ENCODE results near the gene FAM78A.
"Not testable (repeated sequence)": the region's sequence is repeated elsewhere in the genome, so short reads cannot be mapped to it uniquely, and the experiment has no call there.

Gene FAM78A

DNA sequence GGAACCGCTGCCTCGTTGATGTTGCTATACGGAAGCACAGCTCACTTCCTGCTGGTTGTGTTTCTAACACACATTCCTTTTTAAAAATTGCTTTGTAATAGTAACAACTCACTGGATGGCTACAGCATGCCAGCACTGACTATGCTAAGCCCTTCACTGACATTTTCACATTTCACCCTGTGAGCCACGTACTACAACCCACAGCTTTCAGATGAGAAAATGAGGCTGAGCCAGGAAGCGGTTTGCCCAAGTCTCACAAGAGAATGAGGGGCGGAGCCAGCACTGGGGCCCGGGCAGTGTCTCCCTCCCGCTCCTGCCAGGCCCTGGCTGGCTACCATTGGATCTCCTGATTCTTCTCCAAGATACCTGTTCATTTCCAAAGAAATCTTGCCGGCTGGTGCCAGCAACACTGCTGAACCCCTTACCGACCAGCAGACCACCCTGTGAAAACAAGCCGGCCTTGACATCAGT lies 38.3 kb downstream of the FAM78A start:
- peak; percentile 84 for DNase-seq (ENCODE audit: low spot score)

DNA sequence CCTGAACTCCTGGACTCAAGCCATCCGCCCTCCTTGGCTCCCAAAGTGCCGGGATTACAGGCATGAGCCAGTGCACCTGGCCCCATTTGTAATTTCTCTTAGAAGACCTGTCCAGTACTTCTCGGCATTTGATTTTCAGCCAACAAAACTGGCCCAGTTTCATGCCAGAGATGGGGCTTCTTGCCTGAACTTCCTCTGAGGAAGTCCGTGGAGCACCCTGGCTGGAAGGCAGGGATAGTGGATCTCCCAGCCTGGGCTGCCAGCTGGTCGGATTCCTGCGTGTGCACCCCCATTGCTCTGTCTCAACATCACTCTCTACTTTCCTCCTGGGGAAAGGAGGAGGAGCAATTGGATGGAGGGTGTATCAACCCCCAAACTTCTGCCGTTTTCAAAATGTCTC lies 39.0 kb downstream of the FAM78A start:
- no peak for DNase-seq (ENCODE audit: low spot score)

DNA sequence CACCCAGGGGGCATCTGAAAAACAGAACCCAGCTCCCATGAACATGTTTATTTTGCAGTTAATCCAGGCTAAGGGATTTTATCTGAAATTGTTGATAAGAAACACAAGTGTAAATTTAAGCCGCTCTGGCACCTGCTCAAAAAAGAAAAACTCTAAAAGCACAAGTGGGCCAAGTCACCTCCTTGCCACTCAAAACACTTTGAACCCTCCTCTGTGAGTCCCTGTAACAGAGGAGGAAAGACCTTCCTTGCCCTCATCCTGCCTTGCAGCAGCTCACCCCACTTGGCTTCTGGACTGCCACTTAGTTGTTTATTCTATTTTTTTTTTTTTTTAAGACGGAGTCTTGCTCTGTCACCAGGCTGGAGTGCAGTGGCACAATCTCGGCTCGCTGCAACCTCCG lies 39.5 kb downstream of the FAM78A start:
- no peak for DNase-seq (ENCODE audit: low spot score)

DNA sequence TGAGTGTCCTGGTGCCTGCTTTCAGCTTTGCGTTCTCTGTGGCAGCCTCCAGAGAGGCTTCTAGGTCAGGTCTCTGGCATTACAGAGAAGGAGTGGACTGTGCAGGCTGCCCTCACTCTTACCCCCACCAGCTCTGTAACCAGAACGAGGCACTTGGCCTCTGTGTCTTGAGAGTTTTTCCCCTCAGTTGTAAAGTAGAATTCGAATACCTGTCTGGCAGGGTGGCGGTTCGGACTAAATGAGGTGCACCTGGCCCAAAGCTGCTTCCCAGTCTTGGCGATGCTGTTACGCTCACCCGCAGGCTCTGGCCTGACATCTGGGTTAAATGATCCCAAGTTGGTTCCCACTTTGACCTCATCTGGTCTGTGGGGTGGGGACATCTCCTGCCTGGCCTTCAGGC lies 40.1 kb downstream of the FAM78A start:
- DNase-seq (ENCODE audit: low spot score), result no peak

DNA sequence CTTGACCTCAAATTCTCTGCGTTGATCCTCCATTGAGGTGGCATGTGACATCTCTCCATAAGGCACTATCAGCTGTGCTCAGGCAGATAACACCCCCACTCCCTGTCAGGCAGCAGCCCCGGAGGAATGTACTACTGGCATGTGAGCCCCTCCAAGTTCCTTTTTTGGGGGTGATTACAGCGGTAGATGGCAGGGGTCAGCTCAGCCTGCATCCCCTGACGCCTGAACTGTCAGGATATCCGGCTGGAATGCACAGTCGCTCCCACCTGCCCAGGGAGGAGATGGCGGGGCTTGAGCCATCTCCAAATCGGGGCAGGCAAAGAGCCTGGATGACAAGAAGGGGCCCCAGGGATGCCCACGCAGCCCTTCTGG lies 40.8 kb downstream of the FAM78A start:
- no peak for DNase-seq (ENCODE audit: low spot score)

- DNase-seq (ENCODE audit: low spot score), result no peak
Observed at GRCh38 chr9:131234799-131235479, 41.4 kb downstream of the FAM78A start.

DNA sequence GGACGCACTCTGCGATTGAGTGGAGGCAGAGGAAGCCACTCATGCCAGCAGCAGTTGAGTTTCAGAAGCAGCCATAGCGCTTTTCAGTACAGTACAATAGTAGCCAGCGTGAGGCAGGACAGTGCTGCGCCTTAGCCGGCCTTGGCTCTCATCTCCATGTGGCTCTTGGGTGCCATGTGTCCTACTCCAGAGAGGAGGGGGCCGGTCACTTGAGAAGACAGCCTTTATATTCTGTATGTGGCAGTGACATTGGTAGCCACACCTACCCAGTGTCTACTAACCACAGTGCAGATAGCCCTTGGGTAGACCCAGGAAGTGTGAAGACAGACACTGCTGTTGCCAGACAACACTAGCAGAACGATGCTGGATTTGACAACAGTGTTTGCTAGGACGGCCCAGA lies 42.3 kb downstream of the FAM78A start:
- no peak for DNase-seq (ENCODE audit: low spot score)

DNA sequence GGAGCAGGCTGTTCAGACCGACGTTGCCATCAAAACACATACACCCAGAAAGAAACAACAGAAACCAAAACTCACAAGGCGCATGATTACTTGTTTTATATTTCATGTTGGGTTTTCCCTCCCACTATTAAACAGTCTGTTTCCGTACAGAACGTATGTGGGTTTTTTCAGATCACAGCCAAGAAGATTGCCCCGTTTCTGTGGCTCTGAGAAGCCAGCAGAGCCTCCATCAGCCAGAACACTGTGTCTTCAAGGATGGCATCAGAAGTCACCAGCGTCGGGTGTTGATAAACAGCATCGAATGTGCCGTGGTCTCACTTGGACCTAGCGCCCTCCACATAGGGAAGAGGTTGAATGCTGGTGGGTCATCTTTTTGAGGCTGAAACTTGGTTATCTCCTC lies 42.8 kb downstream of the FAM78A start:
- no peak for DNase-seq (ENCODE audit: low spot score)

DNA sequence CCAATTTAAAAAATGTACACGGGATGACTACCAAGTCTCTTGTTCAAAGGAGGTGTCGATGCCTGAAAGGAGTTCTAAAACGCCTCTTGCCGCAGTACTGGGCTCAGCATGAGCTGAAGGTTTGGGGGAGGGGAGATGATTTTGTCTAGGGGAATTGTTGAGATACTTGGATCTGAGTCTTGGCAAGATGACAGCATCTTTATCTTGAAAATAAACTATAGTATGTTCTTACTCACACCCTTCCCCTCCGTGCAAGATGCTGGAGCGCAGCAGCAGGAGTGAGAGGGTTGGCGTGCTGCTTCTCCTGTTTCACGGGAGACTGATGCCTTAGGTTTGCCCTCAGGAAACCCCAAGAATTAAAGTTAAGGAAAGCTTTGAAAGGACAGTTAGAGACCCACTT lies 47.3 kb downstream of the FAM78A start:
- no peak for DNase-seq (ENCODE audit: low spot score)

- DNase-seq (ENCODE audit: low spot score), result no peak
Observed at GRCh38 chr9:131227959-131228460, 48.3 kb downstream of the FAM78A start.

GRCh38 chr9:131227112-131227958 lies 49.0 kb downstream of the FAM78A start:
- DNase-seq (ENCODE audit: low spot score), result no peak

- no peak for DNase-seq (ENCODE audit: low spot score)
Observed at GRCh38 chr9:131226226-131226625, 50.1 kb downstream of the FAM78A start.

DNA sequence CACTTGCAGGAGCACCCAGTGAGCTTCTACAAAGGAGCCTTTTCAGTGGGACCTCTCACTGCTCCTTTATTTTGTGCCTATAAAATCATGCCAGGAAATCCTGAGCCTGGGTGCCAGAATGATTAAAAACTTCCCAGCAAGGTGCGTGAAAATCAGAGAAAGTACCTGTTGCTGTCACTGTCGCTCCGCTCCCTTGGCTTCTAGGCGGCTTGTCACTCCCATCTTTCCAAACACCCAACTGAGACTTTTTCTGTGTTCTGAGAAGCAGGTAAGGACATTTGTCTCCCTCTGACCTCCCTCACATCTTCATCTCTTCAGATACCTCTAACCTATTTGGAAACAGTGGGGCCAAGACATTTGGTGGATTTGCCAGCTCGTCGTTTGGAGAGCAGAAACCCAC lies 53.9 kb downstream of the FAM78A start:
- no peak for DNase-seq (ENCODE audit: low spot score)

GRCh38 chr9:131220485-131220884 lies 55.8 kb downstream of the FAM78A start:
- DNase-seq (ENCODE audit: low spot score), result no peak

- no peak for DNase-seq (ENCODE audit: low spot score)
Observed at GRCh38 chr9:131218370-131218769, 57.9 kb downstream of the FAM78A start.

DNA sequence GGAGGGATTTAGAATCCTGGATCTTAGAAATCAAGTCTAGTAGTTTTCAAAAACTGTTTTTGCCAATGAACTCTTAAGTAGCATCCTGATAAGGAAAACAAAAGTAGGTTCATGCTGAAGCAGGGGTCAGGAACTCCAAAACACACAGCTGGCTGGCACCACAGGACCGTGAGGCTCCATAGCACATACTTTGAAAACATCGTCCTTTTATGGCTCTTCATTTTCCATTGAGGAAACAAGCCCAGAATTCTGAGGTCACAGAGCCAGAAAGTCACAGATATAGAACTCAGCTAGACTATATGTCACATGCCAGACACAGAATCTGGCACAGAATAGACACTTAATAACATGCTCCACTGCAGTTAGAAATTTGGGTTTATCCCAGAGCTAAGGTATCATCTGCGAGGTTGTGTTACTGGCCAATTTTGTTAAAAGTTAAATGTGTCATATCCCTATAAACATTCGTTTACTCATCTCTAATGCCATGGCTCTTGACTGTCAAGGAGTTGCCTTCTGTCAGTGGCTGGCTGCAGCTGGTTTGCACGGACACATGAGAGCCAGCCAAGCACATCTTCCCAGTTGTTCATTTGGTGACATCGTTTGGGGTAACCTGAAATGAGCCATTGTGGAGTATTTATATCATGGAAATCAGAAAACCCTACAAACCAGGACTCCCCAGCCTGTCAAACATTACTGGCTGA lies 58.8 kb downstream of the FAM78A start:
- no peak for DNase-seq (ENCODE audit: low spot score)

GRCh38 chr9:131216806-131217205 lies 59.5 kb downstream of the FAM78A start:
- DNase-seq (ENCODE audit: low spot score), result peak; percentile 61

DNA sequence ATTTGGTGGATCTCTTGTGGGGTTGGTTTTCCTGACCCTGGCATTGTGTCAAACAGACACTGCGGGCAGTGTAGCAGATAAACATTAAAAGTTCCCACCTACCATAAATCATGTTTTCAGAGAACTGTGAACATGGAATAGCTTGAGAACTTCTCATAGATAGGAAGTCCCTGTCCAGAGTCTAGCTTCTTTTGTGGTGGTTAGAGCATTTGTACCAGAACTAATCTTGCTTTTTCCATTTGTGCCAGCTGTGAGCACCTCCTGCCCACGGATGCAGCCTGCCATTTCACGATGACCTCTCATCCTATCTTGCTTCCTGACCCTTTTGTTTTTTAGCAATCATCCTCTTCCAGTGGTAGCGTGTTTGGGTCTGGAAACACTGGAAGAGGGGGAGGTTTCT lies 61.4 kb downstream of the FAM78A start:
- peak; percentile 54 for DNase-seq (ENCODE audit: low spot score)

DNA sequence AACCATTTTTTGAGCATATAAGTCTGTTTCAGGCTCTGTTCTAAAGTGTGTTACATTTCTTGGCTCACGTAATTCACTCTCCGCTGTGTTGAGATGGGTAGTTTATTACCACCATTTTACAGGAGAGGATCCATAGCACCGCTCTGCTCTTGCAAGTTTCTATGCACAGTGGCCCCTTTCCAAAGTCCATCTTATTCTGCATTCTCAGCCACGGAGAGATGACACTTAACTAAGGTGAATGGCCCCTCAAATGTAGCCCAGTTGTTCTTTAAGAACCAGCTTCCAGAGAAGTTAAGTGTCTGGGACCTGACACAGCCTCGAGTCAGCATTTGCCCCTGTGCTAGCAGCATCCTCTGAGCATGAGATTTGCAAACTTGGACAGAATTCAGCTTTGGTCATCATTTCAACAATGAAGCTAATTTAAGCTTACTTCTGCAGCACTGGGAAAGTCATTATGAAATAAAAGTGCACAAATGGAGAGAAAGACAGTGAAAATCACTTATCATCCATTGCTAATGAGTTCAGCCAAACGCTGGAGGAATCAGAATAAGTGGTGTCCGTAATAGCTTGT lies 61.9 kb downstream of the FAM78A start:
- DNase-seq (ENCODE audit: low spot score), result peak; percentile 38

DNA sequence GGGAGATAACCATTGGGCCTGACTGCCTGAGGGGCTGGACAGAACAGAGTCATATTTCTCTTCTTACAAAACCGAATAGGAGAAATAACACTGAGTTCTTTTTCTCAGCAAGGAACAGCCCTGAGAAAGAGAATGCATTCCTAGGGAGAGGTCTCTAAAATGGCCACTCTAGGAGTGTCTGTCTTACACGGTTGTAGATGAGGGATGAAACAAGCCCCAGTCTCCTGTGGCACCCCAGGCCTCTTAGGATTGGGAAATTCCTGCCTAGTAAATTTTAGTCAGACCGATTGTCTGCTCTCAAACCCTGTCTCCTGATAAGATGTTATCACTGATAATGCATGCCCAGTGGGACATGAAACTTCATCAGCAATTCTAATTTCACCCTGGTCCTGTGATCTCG lies 64.4 kb downstream of the FAM78A start:
- not testable (repeated sequence) for DNase-seq (ENCODE audit: low spot score)
